H1 (cell line): ENCODE data around the gene SLC6A3. TPM values are rescaled to one million over a fixed set of nuclear protein-coding genes. Genes with fewer than 3 reads are reported as not detected.

ENCODE experiments used
- BRCA1 ChIP-seq: IDR thresholded peaks from 2 replicates; pipeline ENCODE4 v1.6.1; 2012; ENCODE audit warnings: low read depth, low read length, improper control_type of control experiment
- polyA plus RNA-seq, 7 experiments: library from polyadenylated mRNA; depleted of rRNA in 3 of 7; stranded (reverse) in 5 of 7; unstranded in 2 of 7; fragments of >200 nt in 5 of 7; fragments of 200-250 nt in 2 of 7; gene quantifications; 1 replicate in 5 of 7; 2 replicates in 1 of 7; 4 replicates in 1 of 7; pipeline versions ENCODE4 v1.2.1 to v1.2.3, GENCODE V29; 2011 to 2013; ENCODE audit warnings: missing spikeins in 2 of 7, mixed read lengths in 2 of 7
- total RNA-seq: library from RNA; stranded (reverse); fragmentation: NEBNext Ultra II Directional; extraction: Animal tissue kit (Norgen Biotek cat#: 25700); gene quantifications from 2 replicates; pipeline ENCODE4 v1.2.1, GENCODE V29; 2021

SLC6A3 gene
- total and polyA plus RNA-seq, 2 of the 8 experiments (the other 6 are each of a cell fraction or from before 2014, with no cell fraction given), result 0.48 to 0.91 TPM

GRCh38 chr5:1421521-1422341 lies 23.5 kb downstream of the SLC6A3 start (continued):
- no peak for TF ChIP-seq BRCA1
- TF ChIP-seq, all 59 proteins: peak for 0
